Fibroblast of lung (primary cell): ENCODE results near the gene PHC2.

Source experiments
- EZH2 ChIP-seq: IDR thresholded peaks from 2 replicates; pipeline ENCODE4 v1.5.1; 2012; ENCODE audit warnings: low read length, control low read depth, mild to moderate bottlenecking; ENCODE audit errors: missing control alignments
- TF ChIP-seq, protein P1 (sequence below), 2 donors: IDR thresholded peaks in 1 of 2; conservative IDR thresholded peaks in 1 of 2; 1 replicate in 1 of 2; 2 replicates in 1 of 2; pipeline ENCODE4 v1.5.1; 2011 to 2012; ENCODE audit warnings: low read length in 2 of 2, control low read depth in 1 of 2, inconsistent platforms in 1 of 2, low read depth in 1 of 2, mild to moderate bottlenecking in 1 of 2

- TF ChIP-seq, protein P1, sequence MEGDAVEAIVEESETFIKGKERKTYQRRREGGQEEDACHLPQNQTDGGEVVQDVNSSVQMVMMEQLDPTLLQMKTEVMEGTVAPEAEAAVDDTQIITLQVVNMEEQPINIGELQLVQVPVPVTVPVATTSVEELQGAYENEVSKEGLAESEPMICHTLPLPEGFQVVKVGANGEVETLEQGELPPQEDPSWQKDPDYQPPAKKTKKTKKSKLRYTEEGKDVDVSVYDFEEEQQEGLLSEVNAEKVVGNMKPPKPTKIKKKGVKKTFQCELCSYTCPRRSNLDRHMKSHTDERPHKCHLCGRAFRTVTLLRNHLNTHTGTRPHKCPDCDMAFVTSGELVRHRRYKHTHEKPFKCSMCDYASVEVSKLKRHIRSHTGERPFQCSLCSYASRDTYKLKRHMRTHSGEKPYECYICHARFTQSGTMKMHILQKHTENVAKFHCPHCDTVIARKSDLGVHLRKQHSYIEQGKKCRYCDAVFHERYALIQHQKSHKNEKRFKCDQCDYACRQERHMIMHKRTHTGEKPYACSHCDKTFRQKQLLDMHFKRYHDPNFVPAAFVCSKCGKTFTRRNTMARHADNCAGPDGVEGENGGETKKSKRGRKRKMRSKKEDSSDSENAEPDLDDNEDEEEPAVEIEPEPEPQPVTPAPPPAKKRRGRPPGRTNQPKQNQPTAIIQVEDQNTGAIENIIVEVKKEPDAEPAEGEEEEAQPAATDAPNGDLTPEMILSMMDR (conservative IDR thresholded peaks at IDR 0.05 in 1 of 2, IDR thresholded peaks at IDR 0.05 in 1 of 2; ENCODE audit: low read depth in 1 of 2, low read length in 2 of 2) = no peak
- no peak for TF ChIP-seq EZH2
Measured at GRCh38 chr1:33468531-33468930, 37.6 kb upstream of the PHC2 start.
